Measurements from ENCODE around the gene XPNPEP1.

Gene XPNPEP1

GRCh38 chr10:109959259-109960145 is 36.2 kb upstream of the XPNPEP1 start:
- Histone ChIP-seq H3K9ac (ENCODE audit: low read length) (no peak overlapping the region), H3K4me2 (ENCODE audit: low read length) (no peak overlapping the region)
- TF ChIP-seq CTCF (IDR thresholded peaks at IDR 0.05; ENCODE audit: low read length) (no peak), EZH2 (IDR thresholded peaks at IDR 0.05; ENCODE audit: borderline replicate concordance, low read length) (no peak)

DNA sequence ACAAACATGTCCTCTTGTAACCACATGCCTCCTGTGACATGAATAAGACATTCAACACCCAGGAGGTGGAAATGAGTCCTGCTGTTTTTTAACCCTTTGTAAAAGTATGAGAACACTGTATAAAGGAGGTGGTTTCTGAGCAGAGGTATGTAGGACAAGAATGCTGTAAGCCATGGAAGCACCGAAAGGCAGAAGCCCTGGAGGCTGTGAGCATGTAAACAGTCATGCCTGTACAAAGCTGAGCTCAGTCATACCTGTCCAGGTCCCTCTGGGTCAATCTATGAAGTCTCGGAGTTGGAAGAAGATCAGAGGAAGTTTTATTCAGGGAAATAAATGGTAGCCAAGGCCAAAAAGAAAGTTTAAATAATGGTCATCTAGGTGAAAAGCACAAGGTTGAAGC is 34.7 kb upstream of the XPNPEP1 start:
- no peak overlapping the region for H2AFZ ChIP-seq (ENCODE audit: low read length)
- no peaks in the 10 kb centered on the region for H3K36me3 ChIP-seq (ENCODE audit: insufficient read depth, low read length)
- no peak overlapping the region for H3K9ac ChIP-seq (ENCODE audit: low read length)
- peaks cover 8% of the 10 kb centered on the region for H3K4me1 ChIP-seq (ENCODE audit: insufficient read depth, low read length, severe bottlenecking)
- H3K79me2 ChIP-seq (ENCODE audit: insufficient read depth, low read length) = no peaks in the 10 kb centered on the region
- no peak overlapping the region for H3K27ac ChIP-seq (ENCODE audit: low read depth, low read length, poor library complexity, severe bottlenecking)
- H3K9me2 ChIP-seq (ENCODE audit: low read depth, low read length) = no peaks in the 10 kb centered on the region
- no peaks in the 10 kb centered on the region for H3K9me3 ChIP-seq (ENCODE audit: low read length)
- no peak overlapping the region for H3K4me2 ChIP-seq (ENCODE audit: low read length)
- no peaks in the 10 kb centered on the region for H3K27me3 ChIP-seq (ENCODE audit: insufficient read depth, low read length)
- H3F3A ChIP-seq (ENCODE audit: insufficient read depth, low read length) = no peaks in the 10 kb centered on the region
- H3K4me3 ChIP-seq (ENCODE audit: low read depth, low read length, poor library complexity, severe bottlenecking) = no peak overlapping the region
- TF ChIP-seq EZH2 (IDR thresholded peaks at IDR 0.05; ENCODE audit: borderline replicate concordance, low read length) (no peak), CTCF (IDR thresholded peaks at IDR 0.05; ENCODE audit: low read length) (no peak)
- H4K20me1 ChIP-seq (ENCODE audit: insufficient read depth, low read length) = no peaks in the 10 kb centered on the region

More at GRCh38 chr10:109959259-109960145, 36.2 kb upstream of the XPNPEP1 start:
- H3K79me2 ChIP-seq (ENCODE audit: insufficient read depth, low read length) = no peaks in the 10 kb centered on the region
- no peaks in the 10 kb centered on the region for H3K36me3 ChIP-seq (ENCODE audit: insufficient read depth, low read length)
- H3K9me2 ChIP-seq (ENCODE audit: low read depth, low read length) = no peaks in the 10 kb centered on the region
- no peaks in the 10 kb centered on the region for H3K27me3 ChIP-seq (ENCODE audit: insufficient read depth, low read length)
- no peaks in the 10 kb centered on the region for H3F3A ChIP-seq (ENCODE audit: insufficient read depth, low read length)
- no peaks in the 10 kb centered on the region for H3K9me3 ChIP-seq (ENCODE audit: low read length)
- peaks cover 8% of the 10 kb centered on the region for H3K4me1 ChIP-seq (ENCODE audit: insufficient read depth, low read length, severe bottlenecking)
- H3K27ac ChIP-seq (ENCODE audit: low read depth, low read length, poor library complexity, severe bottlenecking) = no peak overlapping the region
- H4K20me1 ChIP-seq (ENCODE audit: insufficient read depth, low read length) = no peaks in the 10 kb centered on the region
- H3K4me3 ChIP-seq (ENCODE audit: low read depth, low read length, poor library complexity, severe bottlenecking) = no peak overlapping the region
- no peak overlapping the region for H2AFZ ChIP-seq (ENCODE audit: low read length)

DNA sequence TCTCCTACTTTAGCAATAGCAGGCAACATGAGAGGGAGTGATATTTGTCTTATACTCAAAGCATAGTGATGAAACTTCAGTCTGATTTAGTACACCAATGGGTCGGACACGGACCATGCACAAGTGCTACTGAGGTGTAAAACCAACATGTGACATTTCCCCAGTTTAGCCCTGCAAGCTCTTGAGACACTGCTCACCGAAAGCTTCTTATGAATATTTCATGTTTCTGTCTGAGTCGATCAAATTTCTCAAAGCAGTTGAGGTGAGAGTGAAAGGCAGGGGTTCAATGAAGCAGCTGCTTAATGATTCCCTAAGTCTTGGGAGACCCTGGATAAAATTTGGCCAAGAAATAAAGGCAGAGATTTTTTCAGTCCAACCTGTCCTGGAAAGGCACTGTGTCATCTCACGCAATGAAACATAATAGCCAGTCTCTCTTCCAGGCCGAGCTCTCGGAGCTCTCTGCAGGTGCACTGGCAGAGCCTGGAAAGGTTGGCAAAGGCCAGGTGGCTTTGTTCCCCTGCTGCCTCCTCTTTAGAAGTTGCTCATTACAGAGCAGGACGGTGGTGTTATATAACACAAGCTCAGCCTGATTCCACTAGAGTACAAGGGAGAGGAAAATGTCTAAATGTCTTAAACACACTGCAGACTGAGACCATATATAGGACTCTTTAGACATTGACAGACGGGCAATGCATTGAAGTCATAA is 33.9 kb upstream of the XPNPEP1 start:
- Histone ChIP-seq H4K20me1 (ENCODE audit: insufficient read depth, low read length) (no peaks in the 10 kb centered on the region), H3K4me1 (ENCODE audit: insufficient read depth, low read length, severe bottlenecking) (peaks cover 8% of the 10 kb centered on the region), H3K9ac (ENCODE audit: low read length) (no peak overlapping the region), H3K36me3 (ENCODE audit: insufficient read depth, low read length) (no peaks in the 10 kb centered on the region), H3K4me3 (ENCODE audit: low read depth, low read length, poor library complexity, severe bottlenecking) (no peak overlapping the region), H3K27me3 (ENCODE audit: insufficient read depth, low read length) (no peaks in the 10 kb centered on the region), H3K79me2 (ENCODE audit: insufficient read depth, low read length) (no peaks in the 10 kb centered on the region), H3K27ac (ENCODE audit: low read depth, low read length, poor library complexity, severe bottlenecking) (no peak overlapping the region), H3K9me2 (ENCODE audit: low read depth, low read length) (no peaks in the 10 kb centered on the region), H3K9me3 (ENCODE audit: low read length) (no peaks in the 10 kb centered on the region), H2AFZ (ENCODE audit: low read length) (0 out of 2 replicates have a peak overlapping the region, but pooled peaks have one; percentile 13), H3K4me2 (ENCODE audit: low read length) (no peak overlapping the region), H3F3A (ENCODE audit: insufficient read depth, low read length) (no peaks in the 10 kb centered on the region)
- TF ChIP-seq EZH2 (IDR thresholded peaks at IDR 0.05; ENCODE audit: borderline replicate concordance, low read length) (no peak), CTCF (IDR thresholded peaks at IDR 0.05; ENCODE audit: low read length) (no peak)

Measured in OCI-LY1 (cell line).